Skeletal muscle tissue (tissue), 4 donors: ENCODE measurements around the gene CIPC. TPM values are rescaled to one million over a fixed set of nuclear protein-coding genes. Genes with fewer than 3 reads are reported as not detected.

ENCODE experiments used
- H3K27ac ChIP-seq: one replicate; pipeline ENCODE4 v1.7.0; 2013; ENCODE audit warnings: mild to moderate bottlenecking, low read depth, low read length, inconsistent platforms
- H3K27me3 ChIP-seq, 3 donors: one replicate each; pipeline ENCODE4 v1.7.0; 2013; ENCODE audit warnings: low read length in 3 of 3; ENCODE audit not compliant: control insufficient read depth in 3 of 3, insufficient read depth in 3 of 3
- H3K36me3 ChIP-seq, 3 donors: one replicate each; pipeline ENCODE4 v1.7.0; 2013; ENCODE audit warnings: low read length in 3 of 3; ENCODE audit not compliant: control insufficient read depth in 3 of 3, insufficient read depth in 3 of 3
- H3K4me1 ChIP-seq, 3 donors: one replicate each; pipeline ENCODE4 v1.7.0; 2013; ENCODE audit warnings: low read length in 3 of 3, mild to moderate bottlenecking in 3 of 3; ENCODE audit not compliant: control insufficient read depth in 3 of 3, insufficient read depth in 3 of 3
- H3K4me3 ChIP-seq, 3 donors: one replicate each; pipeline ENCODE4 v1.7.0; 2013; ENCODE audit warnings: low read length in 3 of 3
- H3K9ac ChIP-seq, 3 donors: one replicate each; pipeline ENCODE4 v1.7.0; 2013; ENCODE audit warnings: low read length in 3 of 3, mild to moderate bottlenecking in 3 of 3, moderate library complexity in 2 of 3, low read depth in 1 of 3
- H3K9me3 ChIP-seq, 3 donors: one replicate each; pipeline ENCODE4 v1.7.0; 2013; ENCODE audit warnings: low read length in 3 of 3; ENCODE audit not compliant: control insufficient read depth in 3 of 3
- total RNA-seq: library from RNA; depleted of rRNA; stranded (reverse); fragments of >200 nt; gene quantifications from one replicate; pipeline ENCODE4 v1.2.3, GENCODE V29; 2014
- donor health status: Osteomylitis.

The CIPC gene
- total RNA-seq, 1 donor from 2014 or later = 13.6 TPM

- Histone ChIP-seq H3K9me3 (no peaks in the 10 kb centered on the region), H3K27ac (no peak overlapping the region), H3K9ac (no peak overlapping the region), H3K36me3 (peaks cover 3 to 10% (median 4%) of the 10 kb centered on the region in 3 donors), H3K4me1 (peaks cover 43 to 55% (median 52%) of the 10 kb centered on the region in 3 donors), H3K27me3 (peaks cover 3 to 7% (median 5%) of the 10 kb centered on the region in 3 donors), H3K4me3 (no peak overlapping the region)
Observed at GRCh38 chr14:77122526-77123125, 24.6 kb downstream of the CIPC start.

GRCh38 chr14:77123381-77124325 lies 25.6 kb downstream of the CIPC start:
- no peak overlapping the region for H3K27ac ChIP-seq
- peak overlapping the region; percentile 54 to 77 (median 66) for H3K9ac ChIP-seq
- H3K27me3 ChIP-seq = peaks cover 3 to 7% (median 5%) of the 10 kb centered on the region in 3 donors
- H3K4me3 ChIP-seq = peak overlapping the region in 1 of 3 donors; percentile 72
- H3K9me3 ChIP-seq = no peaks in the 10 kb centered on the region
- H3K4me1 ChIP-seq = peaks cover 36 to 51% (median 47%) of the 10 kb centered on the region in 3 donors
- peaks cover 3 to 6% (median 4%) of the 10 kb centered on the region in 3 donors for H3K36me3 ChIP-seq

- Histone ChIP-seq H3K9ac (peak overlapping the region; percentile 45 to 80 (median 77)), H3K9me3 (no peaks in the 10 kb centered on the region), H3K27me3 (peaks cover 3 to 7% (median 5%) of the 10 kb centered on the region in 3 donors), H3K36me3 (peaks cover 3 to 5% (median 4%) of the 10 kb centered on the region in 3 donors), H3K4me1 (peaks cover 36 to 51% (median 47%) of the 10 kb centered on the region in 3 donors), H3K4me3 (peak overlapping the region; percentile 72 to 84 (median 72)), H3K27ac (no peak overlapping the region)
Observed at GRCh38 chr14:77124345-77125280, 26.6 kb downstream of the CIPC start.

- Histone ChIP-seq H3K9me3 (no peaks in the 10 kb centered on the region), H3K36me3 (no peaks in the 10 kb centered on the region), H3K27me3 (peaks cover 3 to 7% (median 5%) of the 10 kb centered on the region in 3 donors), H3K9ac (peak overlapping the region in 1 of 3 donors; percentile 57), H3K4me3 (peak overlapping the region in 2 of 3 donors; percentile 72 to 84), H3K27ac (no peak overlapping the region), H3K4me1 (peaks cover 36 to 47% (median 45%) of the 10 kb centered on the region in 3 donors)
Observed at GRCh38 chr14:77125281-77125801, 27.3 kb downstream of the CIPC start.

- Histone ChIP-seq H3K36me3 (no peaks in the 10 kb centered on the region), H3K27ac (no peak overlapping the region), H3K9ac (peak overlapping the region in 1 of 3 donors; percentile 57), H3K4me1 (peaks cover 32 to 43% (median 40%) of the 10 kb centered on the region in 3 donors), H3K27me3 (peaks cover 3 to 7% (median 5%) of the 10 kb centered on the region in 3 donors), H3K4me3 (no peak overlapping the region), H3K9me3 (no peaks in the 10 kb centered on the region)
Observed at GRCh38 chr14:77125823-77126325, 27.8 kb downstream of the CIPC start.

GRCh38 chr14:77126461-77126990 lies 28.5 kb downstream of the CIPC start:
- Histone ChIP-seq H3K4me1 (peaks cover 25 to 36% (median 34%) of the 10 kb centered on the region in 3 donors), H3K27ac (no peak overlapping the region), H3K27me3 (peaks cover 3 to 8% (median 5%) of the 10 kb centered on the region in 3 donors), H3K36me3 (no peaks in the 10 kb centered on the region), H3K4me3 (no peak overlapping the region), H3K9me3 (no peaks in the 10 kb centered on the region), H3K9ac (no peak overlapping the region)

GRCh38 chr14:77128414-77128891 lies 30.4 kb downstream of the CIPC start:
- no peak overlapping the region for H3K27ac ChIP-seq
- no peak overlapping the region for H3K4me3 ChIP-seq
- no peak overlapping the region for H3K9ac ChIP-seq
- H3K27me3 ChIP-seq = peaks cover 8 to 25% (median 17%) of the 10 kb centered on the region in 3 donors
- no peaks in the 10 kb centered on the region for H3K36me3 ChIP-seq
- no peaks in the 10 kb centered on the region for H3K9me3 ChIP-seq
- H3K4me1 ChIP-seq = peaks cover 14 to 20% (median 19%) of the 10 kb centered on the region in 3 donors

GRCh38 chr14:77130386-77130785 lies 32.3 kb downstream of the CIPC start:
- Histone ChIP-seq H3K27me3 (peaks cover 17 to 35% (median 28%) of the 10 kb centered on the region in 3 donors), H3K4me3 (no peak overlapping the region)

More at GRCh38 chr14:77130386-77130785, 32.3 kb downstream of the CIPC start:
- Histone ChIP-seq H3K4me1 (peaks cover under 1 to 4% (median 2%) of the 10 kb centered on the region in 3 donors), H3K9ac (no peak overlapping the region), H3K36me3 (no peaks in the 10 kb centered on the region), H3K27ac (no peak overlapping the region), H3K9me3 (no peaks in the 10 kb centered on the region)
